NCI-H526 (cell line): ENCODE data around the gene NPAS3.
A peak's percentile ranks its signal among the peaks of the same experiment; 100 is the strongest.

Source experiments
- DNase-seq, 2 experiments: peaks; one replicate each; lab custom pipeline; 2025; lab: John Stamatoyannopoulos, UW

The NPAS3 gene

GRCh38 chr14:33377596-33378390, 439.1 kb downstream of the NPAS3 start:
- no peak for DNase-seq

DNA sequence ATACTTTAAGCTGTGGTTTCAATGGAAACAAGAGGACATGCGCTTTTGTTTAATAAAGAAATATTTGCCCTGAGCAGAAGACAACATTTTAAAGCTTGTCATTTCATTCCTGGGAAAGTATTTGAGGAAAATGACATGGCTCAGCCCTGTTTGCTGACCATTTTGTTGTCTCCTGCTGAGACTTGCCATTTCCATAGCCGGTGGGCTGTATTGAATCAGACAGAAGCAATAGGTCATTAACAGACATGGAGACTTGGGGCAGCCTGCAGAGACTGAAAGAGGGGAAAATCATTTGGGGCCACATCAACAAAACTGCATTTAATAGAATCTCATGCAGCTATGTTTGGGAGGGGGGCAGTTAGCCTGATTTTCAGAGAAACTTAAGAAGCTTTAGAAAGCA, 443.0 kb downstream of the NPAS3 start:
- DNase-seq: no peak

- DNase-seq: no peak
Observed at GRCh38 chr14:33386140-33386539, 447.5 kb downstream of the NPAS3 start.

- DNase-seq: no peak
Observed at GRCh38 chr14:33386781-33387180, 448.1 kb downstream of the NPAS3 start.

DNA sequence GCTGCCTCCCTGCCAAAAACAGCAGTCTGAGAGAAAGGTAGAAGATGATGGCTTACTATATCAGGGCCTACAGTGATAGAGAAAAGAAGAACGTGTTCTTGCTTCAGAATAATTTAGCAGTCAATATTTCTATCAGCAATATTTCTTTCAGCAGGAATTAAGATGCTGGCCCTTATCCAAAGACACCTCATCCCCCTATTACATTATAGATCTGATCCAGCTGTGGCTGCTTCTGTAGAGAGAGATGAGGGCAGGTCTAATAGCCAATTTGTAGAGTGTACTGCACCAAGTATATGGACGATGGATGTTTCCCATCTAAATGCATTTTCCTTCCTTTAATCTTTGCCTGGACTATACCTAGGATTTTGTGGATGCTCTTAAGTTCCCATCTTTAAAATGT, 451.7 kb downstream of the NPAS3 start:
- no peak for DNase-seq

DNA sequence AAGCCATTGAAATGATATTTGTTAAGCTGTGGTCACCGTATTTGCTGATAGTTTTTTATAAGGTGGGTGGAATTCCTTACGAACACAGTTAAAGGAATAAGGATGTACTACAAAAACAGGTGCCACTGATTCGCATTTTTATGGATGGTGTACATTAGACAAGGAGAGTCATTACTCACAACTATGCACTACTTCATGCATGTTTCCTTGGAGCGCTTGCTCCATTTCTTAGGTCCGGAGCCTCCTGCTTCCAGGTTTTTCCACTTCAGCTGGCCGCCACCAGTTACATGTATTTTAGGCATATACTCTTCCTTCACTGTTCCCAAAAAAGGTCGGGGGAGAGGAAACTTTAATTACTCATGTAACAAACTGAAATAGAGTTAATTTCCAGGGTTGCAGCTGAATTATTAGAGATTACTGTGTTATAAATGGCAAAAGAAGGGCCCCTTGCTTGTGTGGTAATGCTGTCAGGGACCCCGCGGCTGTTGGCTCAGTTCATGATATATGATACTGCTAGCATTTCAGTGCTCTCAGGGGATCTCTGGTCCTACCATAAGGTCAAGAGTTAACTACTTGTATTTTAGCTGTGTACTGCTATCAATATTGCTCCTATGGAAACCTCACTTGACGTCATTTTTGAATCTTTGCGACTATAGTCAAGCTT, 454.7 kb downstream of the NPAS3 start:
- peak; percentile 66 to 76 for DNase-seq

- DNase-seq: peak; percentile 70 to 80
Observed at GRCh38 chr14:33393895-33394368, 455.3 kb downstream of the NPAS3 start.

- no peak for DNase-seq
Observed at GRCh38 chr14:33401311-33401710, 462.6 kb downstream of the NPAS3 start.

DNA sequence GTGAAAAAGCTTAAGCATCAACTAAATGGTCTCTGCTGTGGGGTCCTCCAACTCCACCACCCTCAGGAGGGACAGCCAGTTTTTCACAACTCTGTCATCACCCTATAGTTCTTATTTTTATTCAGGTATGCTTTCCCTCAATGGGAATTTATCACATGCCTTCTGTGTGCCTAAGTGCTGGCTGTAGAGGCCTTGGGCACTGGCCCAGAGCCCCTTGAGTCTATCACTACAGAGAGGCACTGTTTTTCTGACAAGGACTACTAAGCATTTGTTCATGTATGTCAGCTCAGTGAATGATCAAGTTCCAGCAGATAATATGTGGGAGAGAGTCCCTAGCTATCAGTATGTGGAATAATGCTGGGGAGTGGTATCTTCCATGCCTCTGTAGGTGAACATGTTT, 463.9 kb downstream of the NPAS3 start:
- DNase-seq: peak in 1 of 2 experiments; percentile 15

- DNase-seq: no peak
Observed at GRCh38 chr14:33404054-33404453, 465.4 kb downstream of the NPAS3 start.

GRCh38 chr14:33404964-33405574, 466.4 kb downstream of the NPAS3 start:
- DNase-seq: no peak

DNA sequence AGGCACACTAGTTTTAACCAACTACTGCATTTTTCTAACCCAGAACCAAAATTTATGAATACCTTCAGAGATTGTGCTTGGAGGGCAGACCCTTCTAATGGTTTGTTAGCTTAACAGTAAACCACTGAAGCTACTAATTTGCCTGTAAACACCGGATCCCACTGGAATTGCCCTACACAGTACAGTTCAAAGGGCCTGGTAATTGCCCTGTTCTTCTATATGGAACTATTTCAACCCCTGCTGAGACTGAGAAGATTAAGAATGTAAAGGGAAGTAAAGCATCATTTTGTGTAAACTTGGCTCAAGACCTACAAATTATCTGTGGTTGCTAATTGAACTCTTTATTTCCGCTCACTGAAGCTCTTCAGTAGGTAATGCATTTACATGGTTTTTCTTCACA, 468.1 kb downstream of the NPAS3 start:
- DNase-seq: peak in 1 of 2 experiments; percentile 15

GRCh38 chr14:33408291-33408690, 469.6 kb downstream of the NPAS3 start:
- DNase-seq: no peak

DNA sequence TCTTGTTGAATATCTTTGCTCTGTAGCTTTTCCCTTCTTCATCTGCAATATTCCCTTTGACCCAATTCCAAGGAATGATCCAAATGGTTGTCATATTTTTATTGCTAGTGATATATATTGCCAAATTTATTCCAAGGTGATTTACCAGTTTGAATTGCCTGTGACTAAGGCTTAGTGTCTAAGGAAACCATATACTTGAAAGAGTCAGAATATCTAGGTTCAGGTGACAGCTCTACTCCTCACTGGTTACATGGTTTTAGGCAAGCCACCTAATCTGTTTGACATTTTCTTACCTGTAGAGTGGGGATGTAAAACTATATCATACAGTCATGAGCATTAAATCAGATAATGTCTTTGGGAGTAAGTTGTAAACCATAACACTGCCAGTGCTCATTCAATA, 473.8 kb downstream of the NPAS3 start:
- no peak for DNase-seq

DNA sequence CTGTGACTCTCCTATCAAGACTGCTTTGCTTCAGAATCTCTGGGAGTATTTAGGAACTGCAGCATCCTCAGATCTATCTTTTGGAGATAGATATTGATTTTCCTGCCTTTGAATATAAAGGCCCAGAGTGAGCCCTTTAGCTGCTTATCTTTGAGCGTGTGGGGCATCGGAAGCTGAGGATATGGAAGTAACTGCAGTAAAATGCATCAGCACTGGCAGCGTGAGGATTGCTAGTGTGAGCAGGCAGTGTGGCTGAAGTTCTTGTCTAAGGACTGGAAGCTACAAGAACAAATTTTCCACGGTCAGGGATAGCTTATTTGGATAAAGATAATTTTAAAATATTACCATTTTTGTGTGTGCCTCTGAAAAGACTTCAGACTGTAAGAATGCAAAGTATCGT, 474.7 kb downstream of the NPAS3 start:
- DNase-seq: no peak

GRCh38 chr14:33414041-33414440, 475.4 kb downstream of the NPAS3 start:
- DNase-seq: no peak

DNA sequence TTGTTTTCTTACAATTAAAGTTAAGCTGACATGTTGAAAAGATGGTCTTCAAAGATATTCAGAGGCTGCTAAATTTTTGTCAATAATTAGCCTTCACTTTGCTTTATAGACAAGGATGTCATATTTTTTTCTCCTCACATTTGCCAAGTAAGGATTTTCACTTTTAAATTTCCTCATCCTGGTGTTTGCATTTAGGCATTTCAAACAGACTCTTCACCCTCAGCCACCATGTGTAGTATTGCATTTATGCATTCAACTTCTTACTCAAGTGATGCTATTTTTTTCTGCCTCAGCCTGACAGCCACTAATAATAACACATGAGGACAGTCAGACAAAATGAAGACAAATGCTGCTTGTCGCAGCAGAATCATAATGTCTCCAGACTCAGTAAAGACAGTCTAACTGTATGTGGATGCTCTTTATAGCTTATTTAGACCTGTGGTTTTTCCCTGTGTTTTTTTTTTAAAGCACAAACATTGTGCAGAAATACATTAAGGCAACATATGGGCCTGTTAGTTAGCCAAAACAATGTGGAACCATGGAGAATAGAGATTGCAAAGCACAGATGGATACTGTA, 481.5 kb downstream of the NPAS3 start:
- DNase-seq: no peak

- no peak for DNase-seq
Observed at GRCh38 chr14:33430414-33431035, 491.8 kb downstream of the NPAS3 start.

GRCh38 chr14:33432407-33433023, 493.8 kb downstream of the NPAS3 start:
- peak; percentile 72 to 76 for DNase-seq

DNA sequence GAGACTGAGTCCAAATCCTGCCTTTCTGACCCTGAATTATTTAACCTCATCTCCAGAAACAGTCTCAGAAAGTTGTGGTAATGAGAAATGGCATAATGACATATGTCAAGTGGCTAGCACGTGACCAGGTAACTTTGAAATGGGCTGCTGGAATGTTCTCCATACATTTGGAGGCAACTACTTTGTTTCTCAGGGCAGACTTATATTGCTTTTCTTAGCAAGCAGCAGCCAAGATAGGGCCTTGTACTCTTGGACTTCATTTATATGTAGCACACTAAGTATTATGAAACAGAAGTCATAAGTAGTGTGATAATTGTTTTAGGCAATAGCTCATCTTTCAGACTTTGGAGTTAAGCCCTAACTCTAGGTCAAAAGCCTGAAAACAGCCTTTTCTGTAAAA, 494.7 kb downstream of the NPAS3 start:
- DNase-seq: no peak

- no peak for DNase-seq
Observed at GRCh38 chr14:33435911-33436689, 497.4 kb downstream of the NPAS3 start.
